NCI-H128 (cell line): ENCODE measurements around the gene KRTAP12-4.
"Not testable (repeated sequence)": the region's sequence is repeated elsewhere in the genome, so short reads cannot be mapped to it uniquely, and the experiment has no call there.

Experiments used
- DNase-seq: peaks from one replicate; lab custom pipeline; 2025; ENCODE audit not compliant: unreplicated experiment; lab: John Stamatoyannopoulos, UW

KRTAP12-4 gene

GRCh38 chr21:44637018-44637850 is 17.2 kb downstream of the KRTAP12-4 start, which contains the start of gene KRTAP10-10:
Gene KRTAP10-10 (plus strand): TSS chr21:44637356. CDS start chr21:44637418, 62 bp downstream.
- DNase-seq, result no peak

DNA sequence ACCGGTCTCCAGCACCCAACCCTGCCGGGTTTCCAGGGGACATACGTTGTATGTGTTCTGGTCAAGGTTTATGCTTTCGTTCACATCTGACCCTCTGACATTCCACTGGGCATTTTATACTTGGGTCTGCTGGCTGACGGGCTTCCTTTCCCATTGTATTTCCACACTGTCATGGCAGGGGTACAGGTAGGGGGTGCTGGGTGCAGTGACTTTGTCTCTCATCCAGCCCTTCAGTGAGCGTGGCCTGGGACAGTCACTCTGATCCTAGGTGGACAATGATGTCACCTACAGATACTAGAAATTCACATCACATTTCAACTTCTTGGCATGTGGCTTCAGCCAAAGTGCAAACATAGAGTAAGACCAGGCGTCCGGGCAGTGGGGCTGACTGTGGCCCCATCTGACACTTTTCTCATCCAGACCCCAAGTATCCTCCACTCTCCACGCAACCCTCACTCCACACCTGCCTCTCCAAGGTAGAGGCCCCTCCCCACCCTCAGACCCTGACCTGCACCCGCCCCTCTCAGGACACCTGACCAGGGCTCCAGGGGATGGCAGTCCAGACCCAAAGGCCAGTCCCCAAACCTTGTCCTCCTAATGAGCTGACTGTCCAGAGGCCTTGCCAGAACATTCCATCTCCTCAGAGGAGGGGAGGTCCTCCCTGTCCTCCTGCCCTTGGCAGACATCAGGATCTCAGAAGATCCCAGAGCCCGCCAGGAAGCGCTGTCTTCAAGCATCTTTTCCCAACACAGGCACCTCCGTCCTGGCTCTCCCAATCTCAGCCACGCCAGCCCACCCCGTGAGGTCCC is 18.0 kb downstream of the KRTAP12-4 start:
- no peak for DNase-seq

- no peak for DNase-seq
These were observed 22.4 kb downstream of the KRTAP12-4 start for GRCh38 chr21:44632067-44632466.

- DNase-seq, result no peak
These were observed 24.0 kb downstream of the KRTAP12-4 start for GRCh38 chr21:44630440-44630839.

DNA sequence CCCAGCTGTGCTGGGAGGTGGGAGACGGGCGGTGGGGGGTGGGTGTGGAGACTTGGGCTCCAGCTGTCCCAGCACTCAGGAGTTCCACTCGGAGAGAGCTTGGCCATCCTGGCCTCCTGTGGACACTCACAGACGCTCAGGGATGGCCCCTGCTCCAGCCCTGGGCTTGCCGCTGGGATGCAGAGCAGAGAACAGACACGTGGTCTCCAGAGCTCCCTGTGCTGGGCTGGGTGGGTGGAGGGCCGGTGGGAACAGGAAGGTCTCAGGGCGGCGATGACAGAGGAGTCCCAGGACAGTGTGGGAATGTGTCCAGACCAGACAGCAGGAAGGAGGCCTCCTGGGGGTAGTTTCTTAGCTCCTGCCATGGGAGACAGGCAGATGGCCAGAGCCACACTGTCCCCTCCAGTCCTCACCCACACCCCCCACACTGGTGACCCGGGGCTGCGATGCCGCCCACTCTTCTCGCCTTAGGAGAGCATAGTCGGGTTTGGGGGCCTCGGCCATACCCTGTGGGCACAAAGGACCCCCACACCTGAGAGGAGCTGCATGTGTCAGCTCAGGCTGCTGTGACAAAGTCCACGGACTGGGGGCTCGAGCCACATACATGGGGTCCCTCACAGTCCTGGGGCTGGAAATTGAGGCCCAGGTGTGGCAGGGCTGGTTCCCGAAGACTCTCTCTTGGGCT is 25.6 kb downstream of the KRTAP12-4 start:
- no peak for DNase-seq

GRCh38 chr21:44627831-44628233 is 26.6 kb downstream of the KRTAP12-4 start:
- not testable (repeated sequence) for DNase-seq

DNA sequence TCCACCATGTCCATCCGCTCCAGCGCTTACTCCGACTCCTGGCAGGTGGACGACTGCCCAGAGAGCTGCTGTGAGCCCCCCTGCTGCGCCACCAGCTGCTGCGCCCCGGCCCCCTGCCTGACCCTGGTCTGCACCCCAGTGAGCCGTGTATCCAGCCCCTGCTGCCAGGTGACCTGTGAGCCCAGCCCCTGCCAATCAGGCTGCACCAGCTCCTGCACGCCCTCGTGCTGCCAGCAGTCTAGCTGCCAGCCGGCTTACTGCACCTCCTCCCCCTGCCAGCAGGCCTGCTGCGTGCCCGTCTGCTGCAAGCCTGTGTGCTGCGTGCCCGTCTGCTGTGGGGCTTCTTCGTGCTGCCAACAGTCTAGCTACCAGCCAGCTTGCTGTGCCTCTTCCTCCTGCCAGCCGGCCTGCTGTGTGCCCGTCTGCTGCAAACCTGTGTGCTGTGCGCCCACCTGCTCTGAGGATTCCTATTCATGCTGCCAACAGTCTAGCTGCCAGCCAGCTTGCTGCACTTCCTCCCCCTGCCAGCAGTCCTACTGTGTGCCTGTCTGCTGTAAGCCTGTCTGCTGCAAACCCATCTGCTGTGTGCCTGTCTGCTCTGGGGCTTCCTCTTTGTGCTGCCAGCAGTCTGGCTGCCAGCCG is 27.2 kb downstream of the KRTAP12-4 start:
- not testable (repeated sequence) for DNase-seq

DNA sequence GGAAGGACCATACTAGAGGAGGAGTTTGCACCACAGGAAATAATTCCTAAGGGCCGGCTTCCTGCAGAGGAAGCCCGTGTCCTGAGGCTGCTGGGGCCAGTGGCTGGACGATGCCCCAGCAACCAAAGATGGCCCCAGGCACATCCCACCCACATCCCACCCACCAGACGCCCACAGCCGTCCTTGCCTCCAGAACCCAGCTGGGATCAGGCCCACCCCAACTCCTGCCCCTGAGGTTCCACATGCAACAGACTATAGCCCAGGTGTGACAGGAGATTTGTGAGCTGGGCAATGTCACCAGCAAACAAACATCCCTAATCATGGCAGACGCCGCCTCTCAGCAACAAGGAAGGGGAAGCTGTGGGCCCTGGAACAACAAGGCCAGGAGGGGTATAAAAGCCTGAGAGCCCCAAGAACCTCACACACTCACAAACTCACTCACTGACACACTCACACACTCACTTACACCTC is 27.8 kb downstream of the KRTAP12-4 start, which contains the start of gene KRTAP10-9:
Gene KRTAP10-9 (plus strand): TSS at position 421 of the 471 bp plus-strand sequence. CDS start 79 bp downstream, outside the sequence.
- DNase-seq, result no peak

- DNase-seq, result no peak
These were observed 28.2 kb downstream of the KRTAP12-4 start for GRCh38 chr21:44626262-44626661.

- no peak for DNase-seq
These were observed 28.7 kb downstream of the KRTAP12-4 start for GRCh38 chr21:44625756-44626155.

DNA sequence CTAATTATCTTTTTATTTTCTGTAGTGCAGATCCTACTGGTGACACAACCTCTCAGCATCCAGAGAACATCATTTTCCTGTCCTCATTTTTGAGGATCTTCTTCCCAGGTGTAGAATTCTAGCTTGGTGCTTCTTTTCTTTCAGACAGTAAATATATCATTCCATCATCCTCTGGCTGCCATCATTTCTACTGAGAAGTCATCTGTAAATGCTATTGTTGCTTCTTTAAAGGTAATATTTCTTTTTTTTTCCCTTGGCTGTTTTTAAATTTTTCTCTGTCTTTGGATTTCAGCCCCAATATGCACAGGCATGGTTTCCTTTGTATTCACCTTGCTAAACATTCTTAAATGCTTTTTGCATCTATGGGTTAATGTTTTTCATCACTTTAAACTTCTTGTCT is 30.9 kb downstream of the KRTAP12-4 start:
- DNase-seq, result no peak

DNA sequence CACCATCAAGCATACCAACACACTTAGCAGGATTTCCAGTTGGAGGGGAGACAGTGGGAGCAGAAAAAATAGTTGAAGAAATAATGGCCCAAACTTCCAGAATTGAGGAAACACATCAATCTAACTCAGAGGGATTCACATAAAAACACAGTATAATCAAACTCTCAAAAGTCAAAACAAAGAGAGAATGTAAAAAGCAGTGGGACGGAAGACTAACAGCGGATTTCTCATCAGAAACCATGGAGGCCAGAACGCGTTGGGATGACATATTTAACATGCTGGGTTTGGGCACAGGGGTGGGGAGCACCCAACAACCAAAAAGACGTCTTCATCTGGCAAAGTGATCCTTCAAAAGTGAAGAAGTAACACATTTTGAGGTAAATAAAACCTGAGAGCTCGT is 34.6 kb downstream of the KRTAP12-4 start:
- DNase-seq, result no peak

- no peak for DNase-seq
These were observed 35.5 kb downstream of the KRTAP12-4 start for GRCh38 chr21:44618909-44619308.

DNA sequence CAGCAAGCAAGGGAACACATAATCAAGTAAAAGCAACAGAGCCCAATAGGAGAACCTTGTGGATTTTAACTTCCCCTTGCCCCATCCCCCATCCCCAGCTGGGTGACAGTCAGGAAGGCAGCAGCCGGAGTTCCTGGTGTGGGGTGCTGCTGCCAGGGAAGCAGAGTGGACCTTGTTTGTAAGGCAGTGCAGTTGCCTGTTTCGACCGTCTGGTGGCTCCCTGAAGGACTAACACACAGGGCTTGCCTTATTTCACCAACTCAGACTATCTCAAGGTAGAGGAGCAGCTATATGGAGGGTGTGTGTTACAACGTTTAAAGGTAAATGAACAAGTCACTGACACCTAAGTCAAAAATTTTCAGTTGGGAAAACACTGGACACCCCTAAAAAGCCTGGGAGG is 36.0 kb downstream of the KRTAP12-4 start:
- DNase-seq, result no peak

- no peak for DNase-seq
These were observed 37.4 kb downstream of the KRTAP12-4 start for GRCh38 chr21:44617071-44617501.

DNA sequence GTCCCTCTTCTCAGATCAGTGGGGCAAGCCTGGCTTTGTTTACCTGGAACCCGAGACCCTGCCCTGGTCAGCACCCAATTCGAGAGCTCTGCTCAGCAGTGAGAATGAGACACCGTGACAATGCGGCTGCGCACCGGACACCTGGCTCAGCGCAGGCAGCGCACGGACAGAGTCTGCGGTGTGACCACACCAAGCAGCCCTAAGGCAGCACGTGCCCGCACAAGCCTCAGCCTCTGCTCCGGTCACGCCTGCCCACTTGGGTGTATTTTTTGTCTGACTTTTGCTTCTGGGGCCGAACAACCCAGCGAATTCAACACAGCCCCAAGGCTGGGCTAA is 37.9 kb downstream of the KRTAP12-4 start:
- no peak for DNase-seq

DNA sequence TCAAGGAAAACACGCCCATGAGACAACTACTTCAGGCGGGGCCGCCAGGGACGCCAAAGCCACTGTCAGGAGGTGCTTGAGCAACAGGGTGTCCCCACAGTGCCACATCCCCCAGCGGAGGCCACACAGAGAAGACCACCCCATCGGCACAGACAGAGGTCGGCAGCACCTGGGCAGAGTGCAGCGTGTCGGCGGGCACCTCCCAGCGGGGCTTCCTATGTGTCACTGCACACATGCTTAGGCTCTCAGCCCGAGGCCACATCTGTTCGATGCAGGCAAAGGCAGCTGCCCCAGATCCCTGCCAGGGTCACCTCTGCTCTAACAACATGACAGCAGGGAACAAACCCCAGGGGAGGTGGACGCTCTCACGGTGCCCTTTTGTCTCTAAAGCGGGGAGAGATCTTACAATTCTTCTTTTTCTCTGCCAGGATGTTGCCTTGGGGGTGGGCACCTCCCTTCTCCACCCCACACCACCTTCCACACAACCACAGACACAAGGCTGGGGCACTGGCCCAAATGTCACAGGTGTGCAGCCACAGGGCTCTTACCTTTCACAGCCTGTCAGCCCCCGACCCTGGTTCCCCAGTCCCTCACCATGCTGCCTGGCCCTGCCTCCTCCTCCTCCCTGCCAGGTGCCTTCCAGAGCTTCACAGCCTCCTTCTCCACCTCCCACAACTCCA is 38.4 kb downstream of the KRTAP12-4 start:
- no peak for DNase-seq

GRCh38 chr21:44615466-44615865 is 39.0 kb downstream of the KRTAP12-4 start:
- DNase-seq, result no peak

GRCh38 chr21:44614961-44615391 is 39.5 kb downstream of the KRTAP12-4 start:
- DNase-seq, result no peak

DNA sequence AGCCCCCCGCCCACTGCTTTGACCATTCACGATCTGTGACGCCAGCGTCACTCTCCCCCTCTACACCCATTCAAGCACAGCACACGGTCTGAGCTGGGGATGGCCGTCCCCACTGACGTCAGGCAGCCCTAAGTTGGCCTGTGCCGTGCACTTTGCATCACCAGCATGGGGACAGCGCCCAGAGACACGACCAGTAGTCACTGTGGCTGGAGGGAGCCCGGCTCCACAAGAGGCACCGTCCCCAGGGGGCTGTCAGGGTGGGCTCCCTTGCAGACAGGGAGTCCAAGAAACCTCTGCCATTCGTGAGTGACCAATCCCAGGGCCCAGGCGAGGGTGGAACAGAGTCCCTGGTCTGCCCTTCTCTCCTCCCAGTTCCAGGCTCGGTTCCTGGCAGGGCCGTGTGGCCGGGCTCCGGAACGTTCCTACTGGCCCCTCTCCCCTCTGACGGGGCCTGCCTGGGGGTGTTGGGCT is 40.3 kb downstream of the KRTAP12-4 start:
- DNase-seq, result no peak
